Duodenal mucosa (tissue), 2 donors: ENCODE data around the gene ZNF576.

Experiments used
- H3K27ac ChIP-seq: one replicate; pipeline ENCODE4 v1.7.0; 2013; ENCODE audit warnings: low read depth, low read length
- H3K27me3 ChIP-seq, 2 donors: one replicate each; pipeline ENCODE4 v1.7.0; 2013; ENCODE audit warnings: low read length in 2 of 2, control low read depth in 1 of 2; ENCODE audit not compliant: insufficient read depth in 2 of 2, control insufficient read depth in 1 of 2
- H3K36me3 ChIP-seq, 2 donors: one replicate each; pipeline ENCODE4 v1.7.0; 2013; ENCODE audit warnings: low read length in 2 of 2, control low read depth in 1 of 2; ENCODE audit not compliant: insufficient read depth in 2 of 2, control insufficient read depth in 1 of 2
- H3K4me1 ChIP-seq, 2 donors: one replicate each; pipeline ENCODE4 v1.7.0; 2013; ENCODE audit warnings: low read length in 2 of 2, control low read depth in 1 of 2; ENCODE audit not compliant: insufficient read depth in 2 of 2, control insufficient read depth in 1 of 2
- H3K4me3 ChIP-seq, 2 donors: one replicate each; pipeline ENCODE4 v1.7.0; 2013; ENCODE audit warnings: low read length in 2 of 2, low read depth in 1 of 2
- H3K9ac ChIP-seq, 2 donors: one replicate each; pipeline ENCODE4 v1.7.0; 2013; ENCODE audit warnings: low read length in 2 of 2, low read depth in 1 of 2
- H3K9me3 ChIP-seq, 2 donors: one replicate each; pipeline ENCODE4 v1.7.0; 2013; ENCODE audit warnings: low read length in 2 of 2, control low read depth in 1 of 2; ENCODE audit not compliant: control insufficient read depth in 1 of 2

The ZNF576 gene

DNA sequence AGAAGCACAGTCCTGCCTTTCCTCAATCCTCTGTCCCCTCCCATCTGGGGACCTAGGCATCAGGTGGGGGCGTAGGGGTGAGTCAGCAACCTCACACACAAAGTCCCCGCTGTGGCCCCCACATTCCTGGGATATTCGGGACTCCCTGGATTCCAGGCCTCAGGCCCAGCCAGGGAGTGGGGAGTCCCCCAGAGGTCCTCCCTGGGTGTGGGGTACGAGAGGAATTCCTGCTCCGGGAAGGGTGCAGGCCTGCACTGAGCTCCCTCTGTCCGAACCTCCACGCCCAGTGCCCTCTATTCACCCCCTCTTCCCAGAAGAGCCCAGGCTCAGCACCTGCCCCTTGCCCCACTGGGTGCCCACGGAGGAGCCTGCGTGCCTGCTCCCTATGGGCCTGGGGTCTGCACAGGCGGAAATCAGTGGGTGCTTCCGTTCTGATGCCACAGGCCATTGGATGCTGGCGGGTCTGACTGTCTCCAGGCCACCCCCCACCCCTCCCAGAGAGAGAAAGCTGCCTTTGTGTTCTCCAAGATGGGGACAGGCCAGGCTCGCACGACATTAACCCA lies 39.8 kb downstream of the ZNF576 start:
- peaks cover 17 to 18% of the 10 kb centered on the region in 2 donors for H3K27me3 ChIP-seq
- H3K9me3 ChIP-seq = no peaks in the 10 kb centered on the region
- no peak overlapping the region for H3K27ac ChIP-seq
- H3K9ac ChIP-seq = no peak overlapping the region
- H3K4me1 ChIP-seq = peaks cover 0 to 11% of the 10 kb centered on the region in 2 donors
- H3K4me3 ChIP-seq = no peak overlapping the region
- no peaks in the 10 kb centered on the region for H3K36me3 ChIP-seq

GRCh38 chr19:43638214-43638994 lies 42.0 kb downstream of the ZNF576 start:
- Histone ChIP-seq H3K4me1 (peaks cover 0 to 11% of the 10 kb centered on the region in 2 donors), H3K4me3 (no peak overlapping the region)

GRCh38 chr19:43638995-43639518 lies 42.7 kb downstream of the ZNF576 start:
- no peaks in the 10 kb centered on the region for H3K9me3 ChIP-seq
- H3K4me1 ChIP-seq = peaks cover 0 to 11% of the 10 kb centered on the region in 2 donors
- H3K36me3 ChIP-seq = no peaks in the 10 kb centered on the region
- peak overlapping the region in 1 of 2 donors; percentile 32 for H3K9ac ChIP-seq
- no peak overlapping the region for H3K27ac ChIP-seq
- H3K4me3 ChIP-seq = peak overlapping the region; percentile 40 to 51
- H3K27me3 ChIP-seq = peaks cover 17 to 18% of the 10 kb centered on the region in 2 donors

More at GRCh38 chr19:43638214-43638994, 42.0 kb downstream of the ZNF576 start:
- Histone ChIP-seq H3K27ac (no peak overlapping the region), H3K27me3 (peaks cover 17 to 18% of the 10 kb centered on the region in 2 donors), H3K9ac (peak overlapping the region in 1 of 2 donors; percentile 32), H3K36me3 (no peaks in the 10 kb centered on the region), H3K9me3 (no peaks in the 10 kb centered on the region)

DNA sequence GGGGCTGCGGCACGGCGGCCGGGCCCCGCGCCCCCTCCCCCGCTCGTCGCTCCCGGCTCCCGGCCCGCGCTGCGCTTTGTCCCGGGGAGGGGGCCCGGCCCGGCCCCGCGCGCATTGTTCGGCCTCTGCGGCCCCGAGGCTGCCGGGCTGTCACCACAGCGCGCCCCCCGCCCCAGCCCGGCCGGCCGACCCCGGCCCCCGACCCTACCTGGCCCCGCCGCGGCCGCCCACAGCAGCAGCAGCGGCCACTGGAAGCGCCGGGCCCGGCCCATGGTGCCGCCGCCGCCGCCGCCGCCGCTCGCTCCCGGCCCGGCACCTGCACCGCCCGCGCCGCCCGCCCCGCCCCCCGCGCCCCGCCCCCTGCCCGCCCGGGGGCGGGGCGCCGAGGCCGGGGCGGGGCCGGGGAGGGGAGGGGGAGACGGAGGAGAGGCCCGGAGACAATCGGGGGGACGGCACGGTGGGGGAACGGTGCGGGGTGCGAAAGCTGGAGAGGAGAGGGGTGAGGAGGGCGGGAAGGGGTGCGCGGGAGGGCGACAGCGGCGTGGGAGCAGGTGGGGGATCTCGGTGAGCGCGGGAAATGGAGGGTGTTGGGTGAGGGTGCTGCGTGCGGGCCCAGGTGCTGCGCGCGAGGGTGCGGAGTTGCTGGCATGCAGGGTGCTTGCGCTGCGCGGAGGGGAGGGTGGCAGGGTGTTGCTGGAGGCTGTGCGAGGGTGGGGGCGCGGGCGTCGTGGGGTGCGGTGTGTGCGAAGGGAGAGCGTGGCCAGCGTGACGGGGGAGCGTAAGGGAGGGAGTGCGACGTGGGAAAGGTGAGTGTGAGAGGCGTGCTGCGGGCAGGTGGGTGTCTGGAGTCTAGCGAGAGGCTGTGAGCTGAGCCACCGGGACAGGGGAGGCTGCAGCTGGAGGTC lies 43.4 kb downstream of the ZNF576 start, which contains the start of gene CADM4:
Gene CADM4 (minus strand): TSS at position 332 of the 905 bp plus-strand sequence. CDS start 60 bp downstream, at position 272.
- Histone ChIP-seq H3K4me3 (peak within 1 kb of the TSS; percentile 75 to 78), H3K27me3 (peaks cover 17 to 18% of the 10 kb centered on the region in 2 donors), H3K27ac (no peak within 1 kb of the TSS), H3K4me1 (peaks cover 0 to 11% of the 10 kb centered on the region in 2 donors), H3K36me3 (no peaks in the 10 kb centered on the region), H3K9me3 (no peaks in the 10 kb centered on the region), H3K9ac (peak within 1 kb of the TSS in 1 of 2 donors; percentile 63)

GRCh38 chr19:43640424-43640757 lies 44.0 kb downstream of the ZNF576 start:
- peaks cover 0 to 11% of the 10 kb centered on the region in 2 donors for H3K4me1 ChIP-seq
- no peak overlapping the region for H3K27ac ChIP-seq
- no peaks in the 10 kb centered on the region for H3K9me3 ChIP-seq
- H3K36me3 ChIP-seq = no peaks in the 10 kb centered on the region
- peak overlapping the region; percentile 75 to 78 for H3K4me3 ChIP-seq
- peak overlapping the region in 1 of 2 donors; percentile 63 for H3K9ac ChIP-seq
- peaks cover 17 to 18% of the 10 kb centered on the region in 2 donors for H3K27me3 ChIP-seq

DNA sequence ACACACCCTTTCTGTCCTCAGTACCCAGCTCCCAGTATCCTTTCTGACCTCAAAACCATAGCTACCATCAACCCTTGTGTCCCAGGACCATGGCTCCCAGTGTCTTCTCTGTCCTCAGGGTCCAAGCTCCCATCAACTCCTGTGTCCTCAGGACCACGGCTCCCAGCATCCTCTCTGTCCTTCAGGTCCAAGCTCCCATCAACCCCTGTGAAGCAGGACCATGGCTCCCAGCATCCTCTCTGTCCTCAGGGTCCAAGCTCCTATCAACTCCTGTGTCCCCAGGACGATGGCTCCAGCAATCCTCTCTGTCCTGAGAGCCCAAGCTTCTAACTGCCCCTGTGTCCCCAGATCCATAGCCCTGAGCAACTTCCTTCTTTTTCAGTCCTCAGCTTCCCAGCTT lies 44.9 kb downstream of the ZNF576 start:
- H3K4me1 ChIP-seq = peaks cover 0 to 11% of the 10 kb centered on the region in 2 donors
- H3K9me3 ChIP-seq = no peaks in the 10 kb centered on the region
- H3K27me3 ChIP-seq = peaks cover 17 to 18% of the 10 kb centered on the region in 2 donors
- H3K27ac ChIP-seq = no peak overlapping the region
- no peak overlapping the region for H3K4me3 ChIP-seq
- no peaks in the 10 kb centered on the region for H3K36me3 ChIP-seq
- no peak overlapping the region for H3K9ac ChIP-seq

- H3K27me3 ChIP-seq = peaks cover 17 to 18% of the 10 kb centered on the region in 2 donors
- no peaks in the 10 kb centered on the region for H3K9me3 ChIP-seq
- H3K9ac ChIP-seq = no peak overlapping the region
- H3K27ac ChIP-seq = no peak overlapping the region
- H3K4me1 ChIP-seq = peaks cover 0 to 11% of the 10 kb centered on the region in 2 donors
- H3K36me3 ChIP-seq = no peaks in the 10 kb centered on the region
- no peak overlapping the region for H3K4me3 ChIP-seq
These were observed 46.1 kb downstream of the ZNF576 start for GRCh38 chr19:43642531-43642930.

DNA sequence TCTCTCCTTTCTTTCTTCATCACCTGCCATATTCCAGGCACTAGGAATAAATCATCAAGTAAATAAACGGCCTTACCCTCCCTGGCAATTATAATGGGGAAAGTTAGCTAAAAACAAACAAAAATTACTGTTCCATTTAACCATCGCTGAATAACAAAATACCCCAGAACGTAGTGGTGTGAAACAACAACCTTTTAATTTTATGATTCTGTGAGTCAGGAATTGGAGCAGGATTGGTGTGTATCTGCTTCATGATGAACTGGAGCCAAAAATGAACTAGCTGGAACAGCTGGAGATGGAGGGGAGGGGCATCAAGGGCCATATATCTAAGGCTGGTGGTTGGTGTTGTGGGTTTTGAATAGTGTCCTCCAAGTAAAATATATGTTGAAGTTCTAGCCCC lies 46.9 kb downstream of the ZNF576 start:
- H3K36me3 ChIP-seq = peaks cover 2 to 4% of the 10 kb centered on the region in 2 donors
- H3K9me3 ChIP-seq = no peaks in the 10 kb centered on the region
- peaks cover 0 to 11% of the 10 kb centered on the region in 2 donors for H3K4me1 ChIP-seq
- no peak overlapping the region for H3K4me3 ChIP-seq
- no peak overlapping the region for H3K9ac ChIP-seq
- peaks cover 13 to 14% of the 10 kb centered on the region in 2 donors for H3K27me3 ChIP-seq
- H3K27ac ChIP-seq = no peak overlapping the region

DNA sequence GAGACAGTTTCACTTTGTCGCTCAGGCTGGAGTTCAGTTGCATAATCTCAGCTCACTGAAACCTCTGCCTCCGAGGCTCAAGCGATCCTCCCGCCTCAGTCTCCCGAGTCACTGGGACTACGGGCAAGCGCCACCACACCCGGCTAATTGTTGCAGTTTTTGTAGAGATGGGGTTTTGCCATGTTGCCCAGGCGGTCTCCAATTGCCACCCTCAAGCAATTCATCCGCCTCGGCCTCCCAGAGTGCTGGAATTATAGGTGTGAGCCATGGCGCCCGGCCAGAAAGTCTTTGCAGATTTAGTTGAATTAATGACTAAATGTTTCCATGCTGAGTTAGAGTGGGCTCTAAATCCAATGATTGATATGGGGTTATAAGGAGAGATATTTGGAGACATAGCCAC lies 47.8 kb downstream of the ZNF576 start:
- H3K9me3 ChIP-seq = no peaks in the 10 kb centered on the region
- peaks cover 0 to 8% of the 10 kb centered on the region in 2 donors for H3K4me1 ChIP-seq
- H3K27ac ChIP-seq = no peak overlapping the region
- H3K9ac ChIP-seq = no peak overlapping the region
- peaks cover 5% of the 10 kb centered on the region in 2 donors for H3K27me3 ChIP-seq
- H3K4me3 ChIP-seq = no peak overlapping the region
- H3K36me3 ChIP-seq = peaks cover 7 to 8% of the 10 kb centered on the region in 2 donors
